T47D (cell line): ENCODE results near the gene SLCO2A1.

ENCODE experiments used
- DNase-seq, 2 experiments: peaks; one replicate each; pipeline versions ENCODE4 v3.0.0 to v3.0.0-alpha.2; 2011 to 2012; ENCODE audit warnings: low read depth in 1 of 2, low spot score in 1 of 2
- JUND ChIP-seq: IDR thresholded peaks from 2 replicates; pipeline ENCODE4 v1.6.1; 2012; ENCODE audit warnings: low read depth
- in situ Hi-C: cut with HindIII; loops from 2 replicates; pipeline ENCODE4 v1.10.0; 2016; ENCODE audit warnings: low sequenced_read_pairs, low pct_unique_long_range_greater_than_20kb

The SLCO2A1 gene

DNA sequence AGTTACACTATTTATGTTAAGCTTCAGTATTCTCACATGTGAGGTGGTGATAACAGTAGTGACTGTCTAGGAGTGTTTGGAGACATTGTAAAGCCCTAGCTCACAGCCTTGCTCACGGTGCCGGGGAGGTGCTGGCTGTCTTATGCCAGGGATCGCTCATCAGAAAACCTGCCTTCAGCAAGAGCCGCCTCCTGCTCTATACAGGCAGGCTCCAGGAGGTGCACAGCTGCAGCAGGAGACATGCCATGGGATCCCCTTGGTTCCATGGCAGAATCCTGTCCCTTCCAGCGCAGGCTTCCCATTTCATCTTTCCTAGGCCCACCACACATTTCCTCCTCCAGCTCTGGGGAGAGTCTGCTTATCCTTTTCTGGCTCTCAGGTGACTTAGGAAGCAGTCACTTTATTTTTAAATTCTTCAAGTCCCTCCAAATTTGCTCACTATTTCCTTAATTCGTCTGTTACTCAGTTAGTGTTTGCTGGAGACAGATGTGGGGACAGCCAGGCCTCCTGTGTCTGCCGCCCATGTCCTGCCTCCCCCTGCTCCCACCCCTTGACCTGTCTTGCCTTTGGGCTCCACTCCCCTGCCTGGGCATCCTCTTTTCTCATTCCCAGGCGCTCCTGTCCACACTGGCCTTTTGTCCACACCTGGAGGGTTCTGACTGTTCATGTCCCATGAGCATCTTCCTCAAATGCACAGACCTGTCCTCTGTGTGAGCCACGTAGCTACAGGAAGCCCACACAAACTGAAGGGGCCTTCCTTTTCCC is 31.7 kb downstream of the SLCO2A1 start:
- in situ Hi-C loops: no loop called here
- no peak for DNase-seq
- TF ChIP-seq JUND: no peak

GRCh38 chr3:133996996-133997395 is 32.7 kb downstream of the SLCO2A1 start:
- in situ Hi-C loops: no loop called here

GRCh38 chr3:133996251-133996661 is 33.5 kb downstream of the SLCO2A1 start:
- no peak for DNase-seq
- in situ Hi-C loops: no loop called here
- TF ChIP-seq JUND: no peak

More at GRCh38 chr3:133996996-133997395, 32.7 kb downstream of the SLCO2A1 start:
- no peak for TF ChIP-seq JUND
- DNase-seq: no peak

DNA sequence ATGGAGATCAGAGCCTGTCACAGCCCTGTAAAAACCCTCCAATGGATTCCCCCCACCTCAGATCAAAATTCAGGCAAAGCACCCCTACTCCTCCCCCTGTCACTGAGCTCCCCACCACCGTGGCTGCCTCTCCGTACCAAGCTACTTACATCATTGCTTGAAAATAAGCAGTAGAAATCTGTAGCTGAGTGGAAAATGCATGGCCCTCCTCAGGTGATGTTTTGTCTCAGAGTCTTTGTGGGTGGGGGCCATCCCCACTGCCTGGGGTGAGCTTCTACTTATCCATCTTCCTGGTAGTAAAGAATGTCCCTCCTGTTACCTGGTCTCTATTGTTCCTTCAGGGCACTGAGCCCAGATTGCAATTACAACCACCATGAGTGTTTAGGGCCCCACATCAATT is 34.5 kb downstream of the SLCO2A1 start:
- DNase-seq: no peak
- TF ChIP-seq JUND: no peak
- in situ Hi-C loops: no loop called here

GRCh38 chr3:133994166-133994890 is 35.4 kb downstream of the SLCO2A1 start:
- in situ Hi-C loops: no loop called here
- DNase-seq: no peak
- no peak for TF ChIP-seq JUND

GRCh38 chr3:133992951-133993620 is 36.6 kb downstream of the SLCO2A1 start:
- in situ Hi-C loops: no loop called here
- DNase-seq: no peak
- no peak for TF ChIP-seq JUND

GRCh38 chr3:133992381-133992780 is 37.3 kb downstream of the SLCO2A1 start:
- in situ Hi-C loops: no loop called here
- no peak for DNase-seq
- no peak for TF ChIP-seq JUND

DNA sequence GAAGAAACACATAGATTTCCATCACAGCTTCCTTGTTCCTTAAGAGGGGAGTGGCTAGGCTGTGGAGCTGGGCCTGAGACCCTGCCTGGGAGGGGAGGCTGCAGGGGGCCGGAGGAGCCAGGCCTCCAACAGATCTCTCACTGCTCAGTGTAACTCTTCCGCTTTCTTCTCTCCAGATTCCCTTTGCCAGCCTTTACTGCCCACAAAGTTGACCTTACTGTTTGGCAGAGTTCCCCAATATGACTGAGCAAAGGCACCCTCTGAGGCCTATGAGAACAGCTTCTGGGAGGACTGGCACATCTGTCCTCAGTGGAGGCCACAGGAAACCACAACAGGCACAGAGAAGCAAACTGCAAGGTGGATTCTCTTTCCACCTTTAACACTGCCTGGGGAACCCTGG is 38.1 kb downstream of the SLCO2A1 start:
- DNase-seq: no peak
- TF ChIP-seq JUND: no peak
- in situ Hi-C loops: no loop called here

DNA sequence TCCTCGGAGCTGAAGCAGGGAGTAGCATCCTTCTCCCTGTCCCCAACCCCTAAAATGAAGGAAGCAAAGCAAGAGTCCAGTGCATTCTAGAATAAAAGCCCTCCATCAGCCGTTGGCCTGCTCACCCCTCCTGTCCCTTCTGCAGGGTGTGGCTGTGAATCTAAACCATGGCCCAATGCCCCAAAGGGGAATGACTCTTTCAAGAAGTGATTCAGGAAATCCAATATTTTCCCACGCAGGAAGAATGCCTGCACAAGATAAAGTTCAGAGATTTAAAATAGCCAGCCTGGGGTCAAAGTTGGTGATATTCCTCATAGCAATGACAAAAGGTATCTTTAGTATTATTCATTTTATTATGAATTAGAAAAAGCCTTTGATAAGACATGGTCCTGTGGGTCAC is 38.5 kb downstream of the SLCO2A1 start:
- in situ Hi-C loops: no loop called here
- TF ChIP-seq JUND: no peak
- no peak for DNase-seq

DNA sequence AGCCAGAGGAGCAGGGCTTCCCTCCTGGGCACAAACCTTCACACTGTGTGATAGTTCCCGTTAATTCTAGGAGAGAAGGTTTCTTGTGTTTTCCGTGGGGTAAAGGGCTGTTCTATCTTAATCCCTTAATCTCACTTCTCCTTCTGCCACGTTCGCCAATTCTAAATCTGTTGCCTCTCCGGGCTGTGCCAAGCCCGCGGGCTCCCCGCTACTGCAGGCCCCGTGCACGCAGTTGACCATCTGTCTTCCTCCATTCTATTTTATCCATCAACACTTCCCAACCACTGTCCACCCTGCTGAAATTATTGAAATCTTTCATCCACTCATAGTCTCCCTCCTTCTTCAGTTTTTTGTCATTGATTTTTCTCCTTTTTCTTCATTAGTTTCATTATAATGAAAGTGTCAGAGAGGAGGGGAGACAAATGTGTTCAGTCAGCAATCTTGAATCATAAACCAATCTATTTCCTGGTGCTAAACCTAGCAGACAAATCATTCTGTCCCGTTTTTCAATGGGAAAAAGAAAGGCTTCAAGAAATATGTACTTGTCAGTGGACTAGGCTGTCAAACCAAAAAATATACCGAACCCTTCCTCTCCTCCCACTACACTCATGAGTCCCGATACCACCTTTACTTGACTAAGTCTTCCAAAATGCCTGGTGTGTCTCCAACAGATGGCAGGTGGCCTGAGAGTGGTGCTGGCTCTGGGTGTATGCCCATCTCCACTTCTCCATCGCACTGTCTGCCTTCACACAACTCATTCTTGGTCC is 39.6 kb downstream of the SLCO2A1 start:
- no peak for DNase-seq
- no peak for TF ChIP-seq JUND
- in situ Hi-C loops: no loop called here

DNA sequence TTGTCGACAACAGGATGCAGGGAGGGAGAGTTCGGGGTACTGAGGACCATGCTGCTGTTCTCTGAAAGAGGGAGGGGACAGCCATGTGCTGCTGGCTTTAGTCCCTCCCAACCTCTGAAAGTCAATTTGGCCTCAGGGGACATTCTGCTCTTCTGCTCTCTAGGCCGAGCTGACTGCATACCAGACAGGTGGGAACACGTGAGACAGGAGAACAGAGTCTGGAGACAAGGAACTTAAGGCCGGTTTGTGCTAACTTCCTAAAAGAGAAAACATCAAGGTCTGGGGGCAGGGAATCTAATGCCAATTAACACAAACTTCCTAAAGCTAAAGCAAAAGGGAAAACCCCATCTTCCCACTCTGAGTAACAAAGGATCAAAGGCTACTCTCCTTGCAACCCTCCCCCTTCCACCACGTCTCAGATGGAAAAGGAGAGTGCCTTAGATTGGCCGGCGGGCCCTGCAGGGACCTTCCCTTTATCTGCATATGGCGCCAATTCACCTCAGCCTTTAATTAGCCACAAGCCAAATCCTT is 41.0 kb downstream of the SLCO2A1 start:
- no peak for TF ChIP-seq JUND
- peak in 1 of 2 experiments; percentile 62 for DNase-seq
- in situ Hi-C loops: no loop called here

- TF ChIP-seq JUND: no peak
- in situ Hi-C loops: no loop called here
- no peak for DNase-seq
These were observed 41.7 kb downstream of the SLCO2A1 start for GRCh38 chr3:133987948-133988484.
